Fibroblast of lung (primary cell): ENCODE results near the gene LMAN1L. TPM values are rescaled to one million over a fixed set of nuclear protein-coding genes. Genes with fewer than 3 reads are reported as not detected.

Experiments used
- DNase-seq, 2 donors: peaks; one replicate each; pipeline versions ENCODE4 v3.0.0 to v3.0.0-alpha.2; 2010; ENCODE audit warnings: low read depth in 2 of 2
- H2AFZ ChIP-seq: 2 replicates; pipeline ENCODE4 v1.5.1; 2012; ENCODE audit warnings: low read length, control low read depth, inconsistent platforms
- H3K27ac ChIP-seq: 2 replicates; pipeline ENCODE4 v1.5.1; 2011; ENCODE audit warnings: low read length, control low read depth; ENCODE audit not compliant: insufficient read depth
- H3K27me3 ChIP-seq: 2 replicates; pipeline ENCODE4 v1.5.1; 2011; ENCODE audit warnings: mild to moderate bottlenecking, low read length; ENCODE audit not compliant: control insufficient read depth, insufficient read depth
- H3K36me3 ChIP-seq: 2 replicates; pipeline ENCODE4 v1.5.1; 2011; ENCODE audit warnings: low read length; ENCODE audit not compliant: control insufficient read depth, insufficient read depth
- H3K4me1 ChIP-seq: 2 replicates; pipeline ENCODE4 v1.5.1; 2011; ENCODE audit warnings: low read length; ENCODE audit not compliant: control insufficient read depth, insufficient read depth; ENCODE audit errors: extremely low read depth
- H3K4me2 ChIP-seq: 2 replicates; pipeline ENCODE4 v1.5.1; 2011; ENCODE audit warnings: low read length, control low read depth; ENCODE audit not compliant: insufficient read depth; ENCODE audit errors: extremely low read depth
- H3K4me3 ChIP-seq, 4 experiments: fragments of 200-600 bp in 1 of 4; sonication (generic) in 1 of 4; replicated peaks in 1 of 4; 2 replicates each; pipeline ENCODE4 v1.5.1; 2011 to 2016; ENCODE audit warnings: low read length in 4 of 4, low read depth in 3 of 4, mild to moderate bottlenecking in 3 of 4, control low read depth in 2 of 4, inconsistent platforms in 1 of 4, mixed read lengths in 1 of 4; ENCODE audit not compliant: insufficient read depth in 1 of 4; ENCODE audit errors: control extremely low read depth in 1 of 4
- H3K79me2 ChIP-seq: 2 replicates; pipeline ENCODE4 v1.5.1; 2012; ENCODE audit warnings: mild to moderate bottlenecking, low read length, inconsistent platforms; ENCODE audit not compliant: control insufficient read depth, insufficient read depth
- H3K9ac ChIP-seq: 2 replicates; pipeline ENCODE4 v1.5.1; 2011; ENCODE audit warnings: mild to moderate bottlenecking, low read length, control low read depth; ENCODE audit not compliant: insufficient read depth
- H3K9me3 ChIP-seq: 2 replicates; pipeline ENCODE4 v1.5.1; 2012; ENCODE audit warnings: low read depth, low read length; ENCODE audit not compliant: control insufficient read depth, insufficient read depth
- H4K20me1 ChIP-seq: 2 replicates; pipeline ENCODE4 v1.5.1; 2011; ENCODE audit warnings: low read length; ENCODE audit not compliant: control insufficient read depth, insufficient read depth; ENCODE audit errors: extremely low read depth
- EZH2 ChIP-seq: IDR thresholded peaks from 2 replicates; pipeline ENCODE4 v1.5.1; 2012; ENCODE audit warnings: low read length, control low read depth, mild to moderate bottlenecking; ENCODE audit errors: missing control alignments
- polyA plus RNA-seq, 2 donors: library from polyadenylated mRNA; depleted of rRNA in 1 of 2; stranded (reverse) in 1 of 2; unstranded in 1 of 2; fragments of >200 nt; gene quantifications; 2 replicates each; pipeline ENCODE4 v1.2.1, GENCODE V29; 2011 to 2012; ENCODE audit warnings: missing spikeins in 1 of 2
- total RNA-seq: library from RNA; depleted of rRNA; stranded (reverse); fragments of >200 nt; gene quantifications from 2 replicates; pipeline ENCODE4 v1.2.1, GENCODE V29; 2014
- TF ChIP-seq, protein P1 (sequence below), 2 donors: IDR thresholded peaks in 1 of 2; conservative IDR thresholded peaks in 1 of 2; 1 replicate in 1 of 2; 2 replicates in 1 of 2; pipeline ENCODE4 v1.5.1; 2011 to 2012; ENCODE audit warnings: low read length in 2 of 2, control low read depth in 1 of 2, inconsistent platforms in 1 of 2, low read depth in 1 of 2, mild to moderate bottlenecking in 1 of 2

The LMAN1L gene
- total and polyA plus RNA-seq, 2 donors (not counting 1 experiment from before 2014, with no cell fraction given): not detected

DNA sequence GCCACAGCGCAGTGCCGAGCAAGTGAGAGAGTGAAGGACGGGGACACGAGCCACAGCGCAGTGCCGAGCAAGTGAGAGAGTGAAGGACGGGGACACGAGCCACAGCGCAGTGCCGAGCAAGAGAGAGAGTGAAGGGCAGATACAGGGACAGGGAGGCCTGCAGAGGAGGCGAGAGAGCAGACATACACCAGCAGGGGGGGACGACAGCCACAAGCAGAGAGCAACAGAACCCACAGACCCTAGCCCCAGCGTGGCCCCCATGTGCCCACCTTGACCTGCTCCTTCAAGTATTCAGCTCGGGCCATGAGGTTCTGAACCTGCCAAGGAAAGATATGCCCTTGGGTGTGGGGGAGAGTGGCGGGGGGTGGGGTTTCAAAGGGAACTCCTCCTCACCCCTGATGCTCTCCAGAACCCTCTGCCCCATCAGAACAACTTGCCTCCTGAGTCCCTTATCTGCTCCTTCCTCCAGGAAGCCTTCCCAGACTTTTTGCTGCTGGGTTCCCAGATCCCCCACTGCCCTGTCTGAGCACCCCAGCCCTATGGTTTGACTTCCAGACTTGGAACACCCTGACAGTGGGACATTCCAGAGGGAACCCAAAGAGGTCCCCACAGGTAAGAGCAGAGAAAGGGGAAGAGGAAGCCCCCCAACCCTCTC, 25.0 kb downstream of the LMAN1L start:
- DNase-seq: no peak
- no peak overlapping the region for H2AFZ ChIP-seq
- peaks cover 3% of the 10 kb centered on the region for H3K4me1 ChIP-seq
- no peak overlapping the region for H3K4me2 ChIP-seq
- H3K9ac ChIP-seq: no peak overlapping the region
- H3K79me2 ChIP-seq: no peaks in the 10 kb centered on the region
- H3K27me3 ChIP-seq: no peaks in the 10 kb centered on the region
- TF ChIP-seq EZH2: no peak
- TF ChIP-seq, protein P1, sequence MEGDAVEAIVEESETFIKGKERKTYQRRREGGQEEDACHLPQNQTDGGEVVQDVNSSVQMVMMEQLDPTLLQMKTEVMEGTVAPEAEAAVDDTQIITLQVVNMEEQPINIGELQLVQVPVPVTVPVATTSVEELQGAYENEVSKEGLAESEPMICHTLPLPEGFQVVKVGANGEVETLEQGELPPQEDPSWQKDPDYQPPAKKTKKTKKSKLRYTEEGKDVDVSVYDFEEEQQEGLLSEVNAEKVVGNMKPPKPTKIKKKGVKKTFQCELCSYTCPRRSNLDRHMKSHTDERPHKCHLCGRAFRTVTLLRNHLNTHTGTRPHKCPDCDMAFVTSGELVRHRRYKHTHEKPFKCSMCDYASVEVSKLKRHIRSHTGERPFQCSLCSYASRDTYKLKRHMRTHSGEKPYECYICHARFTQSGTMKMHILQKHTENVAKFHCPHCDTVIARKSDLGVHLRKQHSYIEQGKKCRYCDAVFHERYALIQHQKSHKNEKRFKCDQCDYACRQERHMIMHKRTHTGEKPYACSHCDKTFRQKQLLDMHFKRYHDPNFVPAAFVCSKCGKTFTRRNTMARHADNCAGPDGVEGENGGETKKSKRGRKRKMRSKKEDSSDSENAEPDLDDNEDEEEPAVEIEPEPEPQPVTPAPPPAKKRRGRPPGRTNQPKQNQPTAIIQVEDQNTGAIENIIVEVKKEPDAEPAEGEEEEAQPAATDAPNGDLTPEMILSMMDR (conservative IDR thresholded peaks at IDR 0.05 in 1 of 2, IDR thresholded peaks at IDR 0.05 in 1 of 2; ENCODE audit: low read depth in 1 of 2, low read length in 2 of 2): no peak
- H3K4me3 ChIP-seq: no peak overlapping the region
- no peaks in the 10 kb centered on the region for H3K36me3 ChIP-seq
- H3K9me3 ChIP-seq: no peaks in the 10 kb centered on the region
- no peak overlapping the region for H3K27ac ChIP-seq
- no peaks in the 10 kb centered on the region for H4K20me1 ChIP-seq

DNA sequence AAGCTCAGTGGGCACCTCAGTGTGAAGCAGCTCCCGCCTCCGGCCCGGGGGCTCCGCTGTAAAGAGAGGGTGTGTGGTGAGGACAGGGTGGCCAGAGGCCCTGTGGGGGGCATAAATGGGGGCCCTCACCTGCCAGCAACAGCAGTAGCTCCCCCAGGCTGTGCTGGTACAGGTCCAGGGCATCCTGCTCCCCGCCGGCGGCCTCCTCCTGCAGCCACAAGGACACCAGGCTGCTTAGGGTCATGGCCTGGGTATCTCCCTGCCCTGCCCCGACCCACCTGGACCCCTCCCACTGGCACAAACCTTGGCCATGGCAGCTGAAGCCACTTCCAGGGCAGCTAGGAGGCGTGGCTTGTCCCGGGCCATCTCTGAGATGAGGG, 25.5 kb downstream of the LMAN1L start:
- no peak overlapping the region for H3K27ac ChIP-seq

DNA sequence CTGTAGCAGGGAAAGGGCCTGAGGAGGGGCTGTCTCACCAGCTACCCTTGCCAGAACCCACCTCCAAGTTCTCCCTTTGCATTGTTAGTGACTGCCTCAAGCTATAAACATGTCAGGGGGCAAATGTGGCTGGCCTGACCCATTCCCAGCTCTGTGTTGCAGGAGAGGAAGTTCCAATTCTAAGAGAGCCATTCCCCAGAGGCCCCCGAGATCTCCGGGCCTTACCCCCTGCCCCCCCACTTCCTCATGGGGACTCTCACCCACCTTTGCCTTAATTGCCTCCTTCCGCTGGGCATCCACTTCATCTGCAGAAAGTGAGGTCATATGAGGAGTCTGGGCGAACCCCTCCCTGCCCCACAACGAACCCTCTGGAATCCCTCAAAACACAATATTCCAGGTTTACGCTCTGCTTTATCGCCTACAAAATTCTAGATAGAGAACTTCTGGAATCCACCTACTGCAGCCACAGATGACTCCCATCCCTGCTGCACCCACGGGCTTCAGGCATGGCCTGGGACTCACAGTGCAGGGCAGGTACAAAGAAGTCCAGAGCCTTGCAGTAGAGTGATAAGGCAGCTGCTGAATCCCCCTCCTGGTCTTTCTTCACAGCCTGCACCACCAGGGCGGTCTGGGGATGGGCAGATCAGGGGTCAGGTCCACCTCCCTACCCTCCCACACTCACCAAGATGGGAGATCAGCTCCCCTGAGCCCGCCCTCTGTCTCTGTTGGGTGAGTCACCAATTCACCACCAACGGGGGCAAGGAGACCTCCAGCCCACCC, 26.3 kb downstream of the LMAN1L start:
- Histone ChIP-seq H3K36me3 (no peaks in the 10 kb centered on the region), H2AFZ (no peak overlapping the region), H3K9me3 (no peaks in the 10 kb centered on the region), H3K4me2 (no peak overlapping the region), H3K4me3 (no peak overlapping the region), H3K27ac (no peak overlapping the region), H3K9ac (no peak overlapping the region), H3K4me1 (peaks cover 7% of the 10 kb centered on the region), H3K79me2 (no peaks in the 10 kb centered on the region), H3K27me3 (no peaks in the 10 kb centered on the region), H4K20me1 (no peaks in the 10 kb centered on the region)
- TF ChIP-seq, protein P1 (conservative IDR thresholded peaks at IDR 0.05 in 1 of 2, IDR thresholded peaks at IDR 0.05 in 1 of 2; ENCODE audit: low read depth in 1 of 2, low read length in 2 of 2): no peak
- no peak for TF ChIP-seq EZH2
- no peak for DNase-seq

More for the DNA sequence above, 25.5 kb downstream of the LMAN1L start:
- no peaks in the 10 kb centered on the region for H3K9me3 ChIP-seq
- peaks cover 3% of the 10 kb centered on the region for H3K4me1 ChIP-seq
- TF ChIP-seq EZH2: no peak
- TF ChIP-seq, protein P1 (conservative IDR thresholded peaks at IDR 0.05 in 1 of 2, IDR thresholded peaks at IDR 0.05 in 1 of 2; ENCODE audit: low read depth in 1 of 2, low read length in 2 of 2): no peak
- H4K20me1 ChIP-seq: no peaks in the 10 kb centered on the region
- no peak for DNase-seq
- no peak overlapping the region for H3K4me2 ChIP-seq
- no peaks in the 10 kb centered on the region for H3K79me2 ChIP-seq
- H3K27me3 ChIP-seq: no peaks in the 10 kb centered on the region
- no peak overlapping the region for H3K9ac ChIP-seq
- H3K36me3 ChIP-seq: no peaks in the 10 kb centered on the region
- H3K4me3 ChIP-seq: no peak overlapping the region
- no peak overlapping the region for H2AFZ ChIP-seq
